Breast epithelium (tissue), 4 donors: ENCODE data around the gene ARID1B. TPM values are rescaled to one million over a fixed set of nuclear protein-coding genes. Genes with fewer than 3 reads are reported as not detected.

ENCODE experiments used
- DNase-seq, 2 donors: peaks; one replicate each; pipeline ENCODE4 v3.0.0-alpha.2; 2019; ENCODE audit warnings: low spot score in 2 of 2
- H3K27ac ChIP-seq, 2 donors: fragments of 200-600 bp; sonication (generic) in 1 of 2; one replicate each; pipeline ENCODE4 v1.5.1; 2016 to 2019; ENCODE audit warnings: mild to moderate bottlenecking in 1 of 2
- H3K27me3 ChIP-seq, 2 donors: fragments of 200-600 bp; sonication (generic) in 1 of 2; one replicate each; pipeline versions ENCODE4 v1.5.1 to v1.6.0; 2017 to 2019; ENCODE audit warnings: control low read depth in 1 of 2, mild to moderate bottlenecking in 1 of 2
- H3K36me3 ChIP-seq: fragments of 200-600 bp; one replicate; pipeline ENCODE4 v1.5.1; 2019
- H3K4me1 ChIP-seq, 2 donors: fragments of 200-600 bp; sonication (generic); one replicate each; pipeline ENCODE4 v1.5.1; 2016 to 2019; ENCODE audit warnings: control low read depth in 1 of 2
- H3K4me3 ChIP-seq, 3 donors: fragments of 200-600 bp; sonication (generic); 1 replicate in 2 of 3; 2 replicates in 1 of 3; pipeline ENCODE4 v1.5.1; 2016 to 2019; ENCODE audit warnings: mild to moderate bottlenecking in 3 of 3, moderate library complexity in 2 of 3
- H3K9me3 ChIP-seq, 2 donors: fragments of 200-600 bp; sonication (generic) in 1 of 2; one replicate each; pipeline ENCODE4 v1.5.1; 2016 to 2019; ENCODE audit warnings: control low read depth in 1 of 2
- CTCF ChIP-seq, 3 donors: fragments of 450-650 bp; IDR thresholded peaks; one replicate each; pipeline ENCODE4 v1.5.1; 2016 to 2017; ENCODE audit warnings: antibody characterized with exemption in 3 of 3, mild to moderate bottlenecking in 3 of 3, moderate library complexity in 3 of 3
- POLR2A ChIP-seq: fragments of 450-650 bp; IDR thresholded peaks from one replicate; pipeline ENCODE4 v1.6.1; 2016; ENCODE audit warnings: antibody characterized with exemption, mild to moderate bottlenecking, moderate library complexity
- POLR2AphosphoS5 ChIP-seq, 3 donors: sonication (generic); formaldehyde crosslinking; IDR thresholded peaks; one replicate each; pipeline ENCODE4 v1.6.1; 2017; ENCODE audit warnings: antibody characterized with exemption in 3 of 3
- intact Hi-C: fragments of 100-400 bp; cut with DNase I; formaldehyde crosslinking; loops from one replicate; pipeline ENCODE4 v1.15.1; 2023; ENCODE audit warnings: low total_unique reads
- total RNA-seq, 3 donors: library from RNA; depleted of rRNA; stranded (reverse); fragments of >200 nt; gene quantifications; one replicate each; pipeline ENCODE4 v1.1.0, GENCODE V29; 2016

The ARID1B gene
- total RNA-seq, 3 donors from 2014 or later = 99.9 to 205 (median 131) TPM

GRCh38 chr6:157073596-157073995 lies 296.4 kb downstream of the ARID1B start:
- Histone ChIP-seq H3K4me1 (peaks cover 0 to 8% of the 10 kb centered on the region in 2 donors), H3K36me3 (no peaks in the 10 kb centered on the region), H3K27me3 (no peaks in the 10 kb centered on the region), H3K9me3 (no peaks in the 10 kb centered on the region), H3K4me3 (no peak overlapping the region), H3K27ac (no peak overlapping the region)
- intact Hi-C loops = no loop called here
- DNase-seq = no peak
- no peak for TF ChIP-seq POLR2AphosphoS5 (IDR thresholded peaks at IDR 0.05)

GRCh38 chr6:157074969-157075368 lies 297.8 kb downstream of the ARID1B start:
- no peak for DNase-seq
- Histone ChIP-seq H3K27me3 (no peaks in the 10 kb centered on the region), H3K9me3 (no peaks in the 10 kb centered on the region), H3K27ac (no peak overlapping the region), H3K36me3 (no peaks in the 10 kb centered on the region), H3K4me3 (no peak overlapping the region), H3K4me1 (peaks cover 0 to 3% of the 10 kb centered on the region in 2 donors)
- intact Hi-C loops = no loop called here
- TF ChIP-seq POLR2A = no peak
- TF ChIP-seq CTCF (IDR thresholded peaks at IDR 0.05) = no peak
- no peak for TF ChIP-seq POLR2AphosphoS5 (IDR thresholded peaks at IDR 0.05)

- no peaks in the 10 kb centered on the region for H3K27me3 ChIP-seq
- no peak for DNase-seq
- no peak overlapping the region for H3K27ac ChIP-seq
- no peaks in the 10 kb centered on the region for H3K36me3 ChIP-seq
- no peaks in the 10 kb centered on the region for H3K9me3 ChIP-seq
- TF ChIP-seq CTCF (IDR thresholded peaks at IDR 0.05) (no peak), POLR2A (no peak), POLR2AphosphoS5 (IDR thresholded peaks at IDR 0.05) (no peak)
- no peaks in the 10 kb centered on the region for H3K4me1 ChIP-seq
- H3K4me3 ChIP-seq = no peak overlapping the region
- intact Hi-C loops = no loop called here
Measured at GRCh38 chr6:157075549-157076450, 298.6 kb downstream of the ARID1B start.

GRCh38 chr6:157076451-157076822 lies 299.3 kb downstream of the ARID1B start:
- Histone ChIP-seq H3K27ac (no peak overlapping the region), H3K27me3 (no peaks in the 10 kb centered on the region), H3K4me3 (no peak overlapping the region), H3K4me1 (no peaks in the 10 kb centered on the region), H3K9me3 (no peaks in the 10 kb centered on the region), H3K36me3 (no peaks in the 10 kb centered on the region)
- intact Hi-C loops = no loop called here
- no peak for TF ChIP-seq CTCF (IDR thresholded peaks at IDR 0.05)
- TF ChIP-seq POLR2AphosphoS5 (IDR thresholded peaks at IDR 0.05) = no peak
- no peak for TF ChIP-seq POLR2A
- no peak for DNase-seq

- Histone ChIP-seq H3K27me3 (no peaks in the 10 kb centered on the region), H3K9me3 (no peaks in the 10 kb centered on the region), H3K27ac (no peak overlapping the region), H3K4me3 (no peak overlapping the region), H3K36me3 (no peaks in the 10 kb centered on the region), H3K4me1 (no peaks in the 10 kb centered on the region)
- no peak for DNase-seq
- TF ChIP-seq CTCF (IDR thresholded peaks at IDR 0.05) (no peak), POLR2A (no peak), POLR2AphosphoS5 (IDR thresholded peaks at IDR 0.05) (no peak)
- intact Hi-C loops = no loop called here
Measured at GRCh38 chr6:157077251-157077650, 300.1 kb downstream of the ARID1B start.
